Suprapubic skin (tissue), 3 donors: ENCODE results near the gene CISH.

Experiments used
- POLR2A ChIP-seq, 2 donors: fragments of 450-650 bp; IDR thresholded peaks; one replicate each; pipeline ENCODE4 v1.6.1; 2017; ENCODE audit warnings: antibody characterized with exemption in 2 of 2, mild to moderate bottlenecking in 2 of 2, moderate library complexity in 2 of 2
- TF ChIP-seq, protein P1 (sequence below), 2 donors: fragments of 200-600 bp in 1 of 2; fragments of 450-650 bp in 1 of 2; sonication (generic) in 1 of 2; IDR thresholded peaks; one replicate each; pipeline ENCODE4 v1.5.1; 2016 to 2019; ENCODE audit warnings: antibody characterized with exemption in 2 of 2, mild to moderate bottlenecking in 1 of 2, moderate library complexity in 1 of 2

GRCh38 chr3:50557106-50557505, 54.5 kb downstream of the CISH start:
- TF ChIP-seq, protein P1, sequence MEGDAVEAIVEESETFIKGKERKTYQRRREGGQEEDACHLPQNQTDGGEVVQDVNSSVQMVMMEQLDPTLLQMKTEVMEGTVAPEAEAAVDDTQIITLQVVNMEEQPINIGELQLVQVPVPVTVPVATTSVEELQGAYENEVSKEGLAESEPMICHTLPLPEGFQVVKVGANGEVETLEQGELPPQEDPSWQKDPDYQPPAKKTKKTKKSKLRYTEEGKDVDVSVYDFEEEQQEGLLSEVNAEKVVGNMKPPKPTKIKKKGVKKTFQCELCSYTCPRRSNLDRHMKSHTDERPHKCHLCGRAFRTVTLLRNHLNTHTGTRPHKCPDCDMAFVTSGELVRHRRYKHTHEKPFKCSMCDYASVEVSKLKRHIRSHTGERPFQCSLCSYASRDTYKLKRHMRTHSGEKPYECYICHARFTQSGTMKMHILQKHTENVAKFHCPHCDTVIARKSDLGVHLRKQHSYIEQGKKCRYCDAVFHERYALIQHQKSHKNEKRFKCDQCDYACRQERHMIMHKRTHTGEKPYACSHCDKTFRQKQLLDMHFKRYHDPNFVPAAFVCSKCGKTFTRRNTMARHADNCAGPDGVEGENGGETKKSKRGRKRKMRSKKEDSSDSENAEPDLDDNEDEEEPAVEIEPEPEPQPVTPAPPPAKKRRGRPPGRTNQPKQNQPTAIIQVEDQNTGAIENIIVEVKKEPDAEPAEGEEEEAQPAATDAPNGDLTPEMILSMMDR (IDR thresholded peaks at IDR 0.05), result no peak
- TF ChIP-seq POLR2A (IDR thresholded peaks at IDR 0.05), result no peak
